Medulla oblongata (tissue), 1 donor: ENCODE measurements around the gene PRRT3.
"Not testable (repeated sequence)": the region's sequence is repeated elsewhere in the genome, so short reads cannot be mapped to it uniquely, and the experiment has no call there.

Experiments used
- DNase-seq: peaks from one replicate; pipeline ENCODE4 v3.0.0-alpha.2; 2015; ENCODE audit errors: extremely low spot score

The PRRT3 gene

DNA sequence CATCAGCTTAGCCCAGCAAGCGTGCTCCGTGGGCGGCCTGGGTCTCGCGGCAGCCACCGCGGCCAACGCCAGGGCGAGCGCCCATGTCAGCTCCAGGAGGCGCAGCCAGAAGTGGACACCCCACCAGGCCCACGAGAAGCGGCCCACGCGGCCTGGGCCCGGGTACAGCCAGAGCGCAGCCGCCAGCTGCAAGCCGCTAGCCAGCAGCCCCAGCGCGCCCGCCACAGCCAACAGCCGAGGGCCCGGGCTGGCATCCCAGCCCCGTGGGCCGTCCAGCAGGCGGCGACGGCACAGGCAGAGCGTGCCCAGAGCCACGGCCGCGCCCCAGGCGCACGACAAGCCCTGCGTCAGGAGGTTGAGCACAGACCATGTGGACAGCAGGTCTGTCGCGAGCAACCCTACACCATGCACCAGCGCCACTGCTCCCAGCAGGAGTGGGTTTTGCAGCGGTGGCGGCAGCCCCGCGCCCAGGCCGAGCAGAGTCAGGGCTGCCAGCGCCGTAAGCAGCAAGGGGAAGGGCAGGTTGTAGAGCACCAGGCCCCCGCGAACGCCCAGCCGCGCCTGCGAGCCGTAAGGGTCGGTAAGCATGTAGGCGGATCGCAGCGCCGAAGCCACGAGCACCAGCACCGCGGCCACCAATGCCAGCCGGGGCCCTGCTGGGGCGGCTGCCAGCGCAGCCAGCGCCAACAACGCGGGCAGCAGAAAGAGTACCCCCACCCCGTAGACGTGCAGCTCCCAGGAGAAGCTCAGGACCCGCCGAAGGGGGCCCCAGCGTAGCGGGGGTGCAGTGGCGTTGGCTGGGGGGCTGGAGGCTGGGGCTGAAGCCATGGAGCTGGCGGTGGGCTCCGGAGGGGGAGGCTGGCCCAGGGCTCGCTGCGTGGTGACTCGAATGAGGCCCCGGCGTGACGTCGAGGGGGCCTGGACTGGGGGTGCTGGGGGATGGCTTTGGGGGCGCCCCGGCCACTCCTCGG is 4.9 kb downstream of the PRRT3 start:
- peak; percentile 73 for DNase-seq

DNA sequence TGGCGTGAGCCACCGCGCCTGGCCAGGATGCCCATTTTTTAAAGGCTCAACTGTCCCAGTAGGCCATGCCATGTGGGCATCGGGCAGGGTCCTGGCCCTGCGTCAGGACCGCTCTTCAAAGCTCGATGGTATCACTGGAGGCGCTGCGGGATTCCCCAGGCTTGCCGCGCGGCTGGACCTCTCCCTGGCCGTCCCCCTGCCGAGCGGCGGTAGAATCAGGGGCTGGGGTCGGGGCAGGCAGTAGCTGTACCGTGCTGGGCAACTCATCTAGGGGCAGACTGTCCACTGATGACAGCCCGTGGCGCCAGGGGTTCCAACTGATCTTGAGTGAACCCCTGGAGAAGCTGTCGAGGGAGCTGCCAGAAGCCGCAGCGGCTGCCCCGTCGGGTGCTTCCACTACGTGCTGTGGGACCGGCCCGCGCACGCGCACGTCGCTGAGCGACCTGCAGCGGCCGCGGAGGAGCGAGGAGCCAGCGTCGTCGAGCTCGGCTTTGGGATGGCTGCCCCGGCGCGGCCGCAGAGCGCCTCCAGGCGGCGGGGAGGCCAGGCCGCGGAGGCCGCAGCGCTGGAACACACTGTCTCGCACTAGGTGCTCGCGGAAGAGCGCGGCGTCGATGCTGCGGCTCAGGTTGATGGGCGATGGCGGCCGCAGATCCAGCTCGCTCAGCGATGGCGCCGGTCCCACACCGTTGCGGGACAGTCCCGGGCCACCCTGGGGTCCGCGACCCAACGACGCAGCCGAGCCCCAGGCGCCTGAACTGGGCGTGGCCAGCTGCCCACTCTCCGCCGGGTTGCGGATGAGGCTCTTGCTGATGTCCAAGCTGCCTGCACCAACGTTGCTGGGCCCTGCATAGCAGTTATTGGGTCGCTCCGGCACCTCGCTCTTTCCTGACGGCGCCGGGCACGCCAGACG is 5.8 kb downstream of the PRRT3 start:
- peak; percentile 83 for DNase-seq

- DNase-seq: peak; percentile 21
Measured at GRCh38 chr3:9945358-9945757, 6.8 kb downstream of the PRRT3 start.

DNA sequence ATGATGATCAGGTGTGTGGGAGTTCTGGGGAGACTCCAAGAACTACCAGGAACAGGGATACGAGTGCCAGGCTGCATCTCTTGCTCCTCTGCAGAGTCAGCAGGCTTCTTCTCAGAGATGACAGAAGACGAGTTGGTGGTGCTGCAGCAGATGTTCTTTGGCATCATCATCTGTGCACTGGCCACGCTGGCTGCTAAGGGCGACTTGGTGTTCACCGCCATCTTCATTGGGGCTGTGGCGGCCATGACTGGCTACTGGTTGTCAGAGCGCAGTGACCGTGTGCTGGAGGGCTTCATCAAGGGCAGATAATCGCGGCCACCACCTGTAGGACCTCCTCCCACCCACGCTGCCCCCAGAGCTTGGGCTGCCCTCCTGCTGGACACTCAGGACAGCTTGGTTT is 7.9 kb downstream of the PRRT3 start:
- DNase-seq: no peak

- no peak for DNase-seq
Measured at GRCh38 chr3:9942934-9943690, 9.1 kb downstream of the PRRT3 start.

- DNase-seq: no peak
Measured at GRCh38 chr3:9942164-9942563, 10.0 kb downstream of the PRRT3 start.

- no peak for DNase-seq
Measured at GRCh38 chr3:9940746-9941145, 11.5 kb downstream of the PRRT3 start.

DNA sequence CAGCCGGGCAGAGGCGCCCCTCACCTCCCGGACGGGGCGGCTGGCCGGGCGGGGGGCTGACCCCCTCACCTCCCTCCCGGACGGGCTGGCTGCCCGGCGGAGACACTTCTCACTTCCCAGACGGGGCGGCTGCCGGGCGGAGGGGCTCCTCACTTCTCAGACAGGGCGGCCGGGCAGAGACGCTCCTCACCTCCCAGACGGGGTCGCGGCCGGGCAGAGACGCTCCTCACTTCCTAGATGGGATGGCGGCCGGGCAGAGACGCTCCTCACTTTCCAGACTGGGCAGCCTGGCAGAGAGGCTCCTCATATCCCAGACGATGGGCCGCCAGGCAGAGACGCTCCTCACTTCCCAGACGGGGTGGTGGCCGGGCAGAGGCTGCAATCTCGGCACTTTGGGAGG is 12.3 kb downstream of the PRRT3 start:
- not testable (repeated sequence) for DNase-seq

GRCh38 chr3:9938966-9939365 is 13.2 kb downstream of the PRRT3 start:
- DNase-seq: no peak

DNA sequence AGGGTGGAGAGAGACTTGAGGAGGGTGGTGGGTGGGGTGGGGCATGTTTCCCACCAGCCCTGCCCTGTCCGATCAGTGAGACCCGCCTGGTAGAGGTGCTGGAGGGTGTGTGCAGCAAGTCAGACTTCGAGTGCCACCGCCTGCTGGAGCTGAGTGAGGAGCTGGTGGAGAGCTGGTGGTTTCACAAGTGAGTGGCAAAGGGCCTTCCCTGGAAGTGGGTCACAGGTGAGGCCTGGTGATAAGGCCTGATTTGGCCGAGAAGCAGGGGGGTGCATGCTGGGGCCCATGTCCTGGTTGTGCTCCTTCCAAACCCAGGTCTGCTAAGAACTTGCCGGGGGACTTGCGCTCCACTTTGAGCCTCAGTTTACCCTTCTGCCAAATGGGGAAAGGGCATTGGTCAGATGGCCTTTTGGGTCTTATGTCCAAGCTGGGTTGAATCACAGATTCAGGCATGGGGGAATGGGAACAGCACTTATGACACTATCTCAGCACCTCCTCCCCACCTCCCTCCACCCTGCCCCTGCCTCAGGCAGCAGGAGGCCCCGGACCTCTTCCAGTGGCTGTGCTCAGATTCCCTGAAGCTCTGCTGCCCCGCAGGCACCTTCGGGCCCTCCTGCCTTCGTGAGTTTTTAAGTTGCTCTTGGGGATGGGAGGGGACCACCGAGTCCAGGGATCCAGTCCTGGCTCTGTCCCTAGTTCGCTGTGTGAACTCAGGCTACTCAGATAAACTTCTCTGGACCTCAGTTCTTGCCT is 14.5 kb downstream of the PRRT3 start:
- DNase-seq: no peak

- no peak for DNase-seq
Measured at GRCh38 chr3:9935966-9936510, 16.2 kb downstream of the PRRT3 start.

- DNase-seq: no peak
Measured at GRCh38 chr3:9934993-9935392, 17.2 kb downstream of the PRRT3 start.

- no peak for DNase-seq
Measured at GRCh38 chr3:9934235-9934621, 18.0 kb downstream of the PRRT3 start.

GRCh38 chr3:9933561-9934234 is 18.5 kb downstream of the PRRT3 start, which contains the start of gene CRELD1:
Gene CRELD1, plus strand, starts transcription at chr3:9933834. Its CDS starts 605 bp downstream, at chr3:9934439.
- DNase-seq: peak; percentile 96

DNA sequence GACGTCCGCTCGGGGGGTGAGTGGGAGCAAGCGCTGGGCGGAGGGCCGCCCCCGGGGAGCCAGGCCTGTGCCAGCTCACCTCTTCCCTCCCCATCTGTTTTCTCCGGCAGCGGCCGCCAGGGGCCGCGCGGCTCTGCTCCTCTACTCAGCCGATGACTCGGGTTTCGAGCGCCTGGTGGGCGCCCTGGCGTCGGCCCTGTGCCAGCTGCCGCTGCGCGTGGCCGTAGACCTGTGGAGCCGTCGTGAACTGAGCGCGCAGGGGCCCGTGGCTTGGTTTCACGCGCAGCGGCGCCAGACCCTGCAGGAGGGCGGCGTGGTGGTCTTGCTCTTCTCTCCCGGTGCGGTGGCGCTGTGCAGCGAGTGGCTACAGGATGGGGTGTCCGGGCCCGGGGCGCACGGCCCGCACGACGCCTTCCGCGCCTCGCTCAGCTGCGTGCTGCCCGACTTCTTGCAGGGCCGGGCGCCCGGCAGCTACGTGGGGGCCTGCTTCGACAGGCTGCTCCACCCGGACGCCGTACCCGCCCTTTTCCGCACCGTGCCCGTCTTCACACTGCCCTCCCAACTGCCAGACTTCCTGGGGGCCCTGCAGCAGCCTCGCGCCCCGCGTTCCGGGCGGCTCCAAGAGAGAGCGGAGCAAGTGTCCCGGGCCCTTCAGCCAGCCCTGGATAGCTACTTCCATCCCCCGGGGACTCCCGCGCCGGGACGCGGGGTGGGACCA is 19.2 kb downstream of the PRRT3 start:
- peak; percentile 76 for DNase-seq

GRCh38 chr3:9932535-9932842 is 19.7 kb downstream of the PRRT3 start:
- DNase-seq: no peak

DNA sequence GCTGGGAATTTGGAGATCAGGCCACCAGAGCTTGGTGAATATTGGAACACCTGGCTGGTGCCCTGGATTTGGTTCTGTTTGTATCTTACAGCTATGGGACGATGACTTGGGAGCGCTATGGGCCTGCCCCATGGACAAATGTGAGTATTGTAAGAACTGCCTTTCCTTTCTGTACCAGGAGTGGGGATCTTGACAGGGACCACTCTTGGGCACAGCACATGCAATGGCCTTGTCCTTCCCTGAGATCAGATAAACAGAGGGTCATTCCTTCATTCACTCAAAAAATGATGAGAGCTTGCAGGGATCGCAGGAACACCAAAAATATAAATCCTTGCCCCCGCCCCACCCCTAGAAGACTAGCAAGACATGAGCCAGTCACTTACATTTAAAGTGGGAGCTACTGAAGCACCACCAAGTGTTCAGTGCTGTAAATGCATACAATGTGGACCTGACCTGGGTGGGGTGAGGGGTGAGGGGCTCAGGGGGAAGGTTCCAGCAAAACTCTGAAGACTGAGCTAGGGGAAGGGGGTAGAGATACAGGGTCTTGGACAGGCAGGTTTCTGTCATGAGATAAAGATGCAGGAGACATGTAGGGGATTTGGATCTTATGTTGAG is 21.3 kb downstream of the PRRT3 start:
- no peak for DNase-seq

GRCh38 chr3:9928158-9928557 is 24.1 kb downstream of the PRRT3 start:
- DNase-seq: no peak
